ENCODE results near the gene COL23A1. TPM values are rescaled to one million over a fixed set of nuclear protein-coding genes. Genes with fewer than 3 reads are reported as not detected.

Gene COL23A1
- total and polyA plus RNA-seq, 2 experiments from 2014 or later, result 4.8 to 8.2 TPM

DNA sequence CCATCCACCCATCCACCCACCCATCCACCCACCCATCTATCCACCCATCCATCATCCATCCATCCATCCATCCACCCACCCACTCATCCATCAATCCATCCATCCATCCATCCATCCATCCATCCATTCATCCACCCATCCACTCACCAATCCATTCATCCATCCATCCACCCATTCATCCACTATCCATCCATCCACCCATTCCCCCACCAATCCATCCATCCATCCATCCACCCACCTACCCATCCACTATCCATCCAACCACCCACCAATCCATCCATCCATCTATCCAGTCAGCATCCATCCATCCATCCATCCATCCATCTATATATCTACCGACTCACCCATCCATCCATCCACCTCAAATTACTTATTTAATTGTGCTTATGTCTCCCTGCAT lies 320.7 kb downstream of the COL23A1 start:
- no peaks in the 10 kb centered on the region; the same call in 2 of the 3 replicates for H3K36me3 Mint-ChIP-seq (ENCODE audit: low read depth)
- H3K4me2 ChIP-seq, result no peak overlapping the region

DNA sequence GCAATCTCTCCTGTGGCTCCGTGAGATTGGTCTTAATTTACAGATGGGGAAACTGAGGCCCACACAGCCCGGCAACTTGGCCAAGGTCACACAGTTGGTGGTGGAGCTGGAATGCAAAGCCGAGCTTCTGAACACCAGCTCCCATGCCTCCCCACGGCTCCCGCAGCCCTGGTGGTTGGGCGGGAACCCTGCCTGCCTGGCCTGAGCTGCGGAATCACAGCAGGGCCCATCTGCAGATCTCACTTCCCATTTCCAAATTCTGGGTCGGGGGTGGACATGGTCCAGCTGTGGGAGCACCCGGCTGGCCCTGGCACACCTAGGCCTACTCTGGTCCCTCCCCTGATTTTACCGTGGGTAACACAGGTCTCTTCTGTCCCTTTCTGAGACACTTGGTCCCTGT lies 322.3 kb downstream of the COL23A1 start:
- ATAC-seq, result no peak
- Mint-ChIP-seq H3K4me1 (no peaks in the 10 kb centered on the region; the same call in 2 of the 3 replicates), H3K36me3 (ENCODE audit: low read depth) (peaks cover 3% of the 10 kb centered on the region; the same call in 1 of the 3 replicates)
- TF ChIP-seq JUNB (IDR thresholded peaks at IDR 0.05; ENCODE audit: unreplicated experiment) (no peak), EZH2phosphoT487 (IDR thresholded peaks at IDR 0.05; ENCODE audit: unreplicated experiment) (no peak), NANOG (IDR thresholded peaks at IDR 0.05; ENCODE audit: borderline replicate concordance) (no peak), STAT1 (IDR thresholded peaks at IDR 0.05; ENCODE audit: unreplicated experiment) (no peak), ZNF114 (CRISPR knock-in tag; IDR thresholded peaks at IDR 0.05) (no peak), CREB1 (CRISPR knock-in tag; IDR thresholded peaks at IDR 0.05; ENCODE audit: low read depth) (no peak), ZNF331 (CRISPR knock-in tag; IDR thresholded peaks at IDR 0.05; ENCODE audit: low read depth) (no peak), EZH2 (IDR thresholded peaks at IDR 0.05; ENCODE audit: low read depth, unreplicated experiment) (no peak)
- TF ChIP-seq, protein P1, sequence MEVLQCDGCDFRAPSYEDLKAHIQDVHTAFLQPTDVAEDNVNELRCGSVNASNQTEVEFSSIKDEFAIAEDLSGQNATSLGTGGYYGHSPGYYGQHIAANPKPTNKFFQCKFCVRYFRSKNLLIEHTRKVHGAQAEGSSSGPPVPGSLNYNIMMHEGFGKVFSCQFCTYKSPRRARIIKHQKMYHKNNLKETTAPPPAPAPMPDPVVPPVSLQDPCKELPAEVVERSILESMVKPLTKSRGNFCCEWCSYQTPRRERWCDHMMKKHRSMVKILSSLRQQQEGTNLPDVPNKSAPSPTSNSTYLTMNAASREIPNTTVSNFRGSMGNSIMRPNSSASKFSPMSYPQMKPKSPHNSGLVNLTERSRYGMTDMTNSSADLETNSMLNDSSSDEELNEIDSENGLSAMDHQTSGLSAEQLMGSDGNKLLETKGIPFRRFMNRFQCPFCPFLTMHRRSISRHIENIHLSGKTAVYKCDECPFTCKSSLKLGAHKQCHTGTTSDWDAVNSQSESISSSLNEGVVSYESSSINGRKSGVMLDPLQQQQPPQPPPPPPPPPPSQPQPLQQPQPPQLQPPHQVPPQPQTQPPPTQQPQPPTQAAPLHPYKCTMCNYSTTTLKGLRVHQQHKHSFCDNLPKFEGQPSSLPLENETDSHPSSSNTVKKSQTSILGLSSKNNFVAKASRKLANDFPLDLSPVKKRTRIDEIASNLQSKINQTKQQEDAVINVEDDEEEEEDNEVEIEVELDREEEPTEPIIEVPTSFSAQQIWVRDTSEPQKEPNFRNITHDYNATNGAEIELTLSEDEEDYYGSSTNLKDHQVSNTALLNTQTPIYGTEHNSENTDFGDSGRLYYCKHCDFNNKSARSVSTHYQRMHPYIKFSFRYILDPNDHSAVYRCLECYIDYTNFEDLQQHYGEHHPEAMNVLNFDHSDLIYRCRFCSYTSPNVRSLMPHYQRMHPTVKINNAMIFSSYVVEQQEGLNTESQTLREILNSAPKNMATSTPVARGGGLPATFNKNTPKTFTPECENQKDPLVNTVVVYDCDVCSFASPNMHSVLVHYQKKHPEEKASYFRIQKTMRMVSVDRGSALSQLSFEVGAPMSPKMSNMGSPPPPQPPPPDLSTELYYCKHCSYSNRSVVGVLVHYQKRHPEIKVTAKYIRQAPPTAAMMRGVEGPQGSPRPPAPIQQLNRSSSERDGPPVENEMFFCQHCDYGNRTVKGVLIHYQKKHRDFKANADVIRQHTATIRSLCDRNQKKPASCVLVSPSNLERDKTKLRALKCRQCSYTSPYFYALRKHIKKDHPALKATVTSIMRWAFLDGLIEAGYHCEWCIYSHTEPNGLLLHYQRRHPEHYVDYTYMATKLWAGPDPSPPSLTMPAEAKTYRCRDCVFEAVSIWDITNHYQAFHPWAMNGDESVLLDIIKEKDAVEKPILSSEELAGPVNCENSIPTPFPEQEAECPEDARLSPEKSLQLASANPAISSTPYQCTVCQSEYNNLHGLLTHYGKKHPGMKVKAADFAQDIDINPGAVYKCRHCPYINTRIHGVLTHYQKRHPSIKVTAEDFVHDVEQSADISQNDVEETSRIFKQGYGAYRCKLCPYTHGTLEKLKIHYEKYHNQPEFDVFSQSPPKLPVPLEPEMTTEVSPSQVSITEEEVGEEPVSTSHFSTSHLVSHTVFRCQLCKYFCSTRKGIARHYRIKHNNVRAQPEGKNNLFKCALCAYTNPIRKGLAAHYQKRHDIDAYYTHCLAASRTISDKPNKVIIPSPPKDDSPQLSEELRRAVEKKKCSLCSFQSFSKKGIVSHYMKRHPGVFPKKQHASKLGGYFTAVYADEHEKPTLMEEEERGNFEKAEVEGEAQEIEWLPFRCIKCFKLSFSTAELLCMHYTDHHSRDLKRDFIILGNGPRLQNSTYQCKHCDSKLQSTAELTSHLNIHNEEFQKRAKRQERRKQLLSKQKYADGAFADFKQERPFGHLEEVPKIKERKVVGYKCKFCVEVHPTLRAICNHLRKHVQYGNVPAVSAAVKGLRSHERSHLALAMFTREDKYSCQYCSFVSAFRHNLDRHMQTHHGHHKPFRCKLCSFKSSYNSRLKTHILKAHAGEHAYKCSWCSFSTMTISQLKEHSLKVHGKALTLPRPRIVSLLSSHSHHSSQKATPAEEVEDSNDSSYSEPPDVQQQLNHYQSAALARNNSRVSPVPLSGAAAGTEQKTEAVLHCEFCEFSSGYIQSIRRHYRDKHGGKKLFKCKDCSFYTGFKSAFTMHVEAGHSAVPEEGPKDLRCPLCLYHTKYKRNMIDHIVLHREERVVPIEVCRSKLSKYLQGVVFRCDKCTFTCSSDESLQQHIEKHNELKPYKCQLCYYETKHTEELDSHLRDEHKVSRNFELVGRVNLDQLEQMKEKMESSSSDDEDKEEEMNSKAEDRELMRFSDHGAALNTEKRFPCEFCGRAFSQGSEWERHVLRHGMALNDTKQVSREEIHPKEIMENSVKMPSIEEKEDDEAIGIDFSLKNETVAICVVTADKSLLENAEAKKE (CRISPR knock-in tag; IDR thresholded peaks at IDR 0.05), result no peak
- TF ChIP-seq, protein P2, sequence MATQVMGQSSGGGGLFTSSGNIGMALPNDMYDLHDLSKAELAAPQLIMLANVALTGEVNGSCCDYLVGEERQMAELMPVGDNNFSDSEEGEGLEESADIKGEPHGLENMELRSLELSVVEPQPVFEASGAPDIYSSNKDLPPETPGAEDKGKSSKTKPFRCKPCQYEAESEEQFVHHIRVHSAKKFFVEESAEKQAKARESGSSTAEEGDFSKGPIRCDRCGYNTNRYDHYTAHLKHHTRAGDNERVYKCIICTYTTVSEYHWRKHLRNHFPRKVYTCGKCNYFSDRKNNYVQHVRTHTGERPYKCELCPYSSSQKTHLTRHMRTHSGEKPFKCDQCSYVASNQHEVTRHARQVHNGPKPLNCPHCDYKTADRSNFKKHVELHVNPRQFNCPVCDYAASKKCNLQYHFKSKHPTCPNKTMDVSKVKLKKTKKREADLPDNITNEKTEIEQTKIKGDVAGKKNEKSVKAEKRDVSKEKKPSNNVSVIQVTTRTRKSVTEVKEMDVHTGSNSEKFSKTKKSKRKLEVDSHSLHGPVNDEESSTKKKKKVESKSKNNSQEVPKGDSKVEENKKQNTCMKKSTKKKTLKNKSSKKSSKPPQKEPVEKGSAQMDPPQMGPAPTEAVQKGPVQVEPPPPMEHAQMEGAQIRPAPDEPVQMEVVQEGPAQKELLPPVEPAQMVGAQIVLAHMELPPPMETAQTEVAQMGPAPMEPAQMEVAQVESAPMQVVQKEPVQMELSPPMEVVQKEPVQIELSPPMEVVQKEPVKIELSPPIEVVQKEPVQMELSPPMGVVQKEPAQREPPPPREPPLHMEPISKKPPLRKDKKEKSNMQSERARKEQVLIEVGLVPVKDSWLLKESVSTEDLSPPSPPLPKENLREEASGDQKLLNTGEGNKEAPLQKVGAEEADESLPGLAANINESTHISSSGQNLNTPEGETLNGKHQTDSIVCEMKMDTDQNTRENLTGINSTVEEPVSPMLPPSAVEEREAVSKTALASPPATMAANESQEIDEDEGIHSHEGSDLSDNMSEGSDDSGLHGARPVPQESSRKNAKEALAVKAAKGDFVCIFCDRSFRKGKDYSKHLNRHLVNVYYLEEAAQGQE (IDR thresholded peaks at IDR 0.05; ENCODE audit: unreplicated experiment), result no peak

More for the DNA sequence above, 320.7 kb downstream of the COL23A1 start:
- Histone ChIP-seq H3K9me2 (ENCODE audit: insufficient read depth) (no peaks in the 10 kb centered on the region), H3K4me3 (no peak overlapping the region), H3F3A (replicated peaks; ENCODE audit: low read depth) (no peaks in the 10 kb centered on the region), H3K36me3 (ENCODE audit: insufficient read depth) (no peaks in the 10 kb centered on the region), H2AFZ (no peak overlapping the region), H3K79me2 (replicated peaks; ENCODE audit: insufficient read depth) (no peaks in the 10 kb centered on the region), H3K27ac (ENCODE audit: low read depth) (no peak overlapping the region), H4K20me1 (replicated peaks; ENCODE audit: insufficient read depth) (no peaks in the 10 kb centered on the region), H3K27me3 (ENCODE audit: insufficient read depth) (no peaks in the 10 kb centered on the region), H3K4me1 (ENCODE audit: insufficient read depth) (no peaks in the 10 kb centered on the region)
- H3K4me1 Mint-ChIP-seq, result no peaks in the 10 kb centered on the region; the same call in 2 of the 3 replicates
- H3K4me3 Mint-ChIP-seq, result no peak overlapping the region
- TF ChIP-seq, protein P3, sequence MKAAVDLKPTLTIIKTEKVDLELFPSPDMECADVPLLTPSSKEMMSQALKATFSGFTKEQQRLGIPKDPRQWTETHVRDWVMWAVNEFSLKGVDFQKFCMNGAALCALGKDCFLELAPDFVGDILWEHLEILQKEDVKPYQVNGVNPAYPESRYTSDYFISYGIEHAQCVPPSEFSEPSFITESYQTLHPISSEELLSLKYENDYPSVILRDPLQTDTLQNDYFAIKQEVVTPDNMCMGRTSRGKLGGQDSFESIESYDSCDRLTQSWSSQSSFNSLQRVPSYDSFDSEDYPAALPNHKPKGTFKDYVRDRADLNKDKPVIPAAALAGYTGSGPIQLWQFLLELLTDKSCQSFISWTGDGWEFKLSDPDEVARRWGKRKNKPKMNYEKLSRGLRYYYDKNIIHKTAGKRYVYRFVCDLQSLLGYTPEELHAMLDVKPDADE (IDR thresholded peaks at IDR 0.05), result no peak
- DNase-seq (ENCODE audit: low spot score) (no peak), ATAC-seq (no peak)
- H3K9me3 Mint-ChIP-seq, result no peaks in the 10 kb centered on the region
- peaks cover 17% of the 10 kb centered on the region for H3K27me3 Mint-ChIP-seq (ENCODE audit: insufficient read depth, low read depth, poor library complexity)
- no peak overlapping the region for H3K27ac Mint-ChIP-seq

More for the DNA sequence above, 322.3 kb downstream of the COL23A1 start:
- Histone ChIP-seq H3K79me2 (replicated peaks; ENCODE audit: insufficient read depth) (no peaks in the 10 kb centered on the region), H3K9me2 (ENCODE audit: insufficient read depth) (no peaks in the 10 kb centered on the region), H3K4me2 (no peak overlapping the region), H3K27me3 (ENCODE audit: insufficient read depth) (no peaks in the 10 kb centered on the region), H2AFZ (no peak overlapping the region), H3K4me3 (no peak overlapping the region), H4K20me1 (replicated peaks; ENCODE audit: insufficient read depth) (no peaks in the 10 kb centered on the region), H3K27ac (ENCODE audit: low read depth) (no peak overlapping the region), H3K36me3 (ENCODE audit: insufficient read depth) (no peaks in the 10 kb centered on the region), H3K4me1 (ENCODE audit: insufficient read depth) (no peaks in the 10 kb centered on the region), H3F3A (replicated peaks; ENCODE audit: low read depth) (no peaks in the 10 kb centered on the region)
- Mint-ChIP-seq H3K4me3 (no peak overlapping the region), H3K27ac (no peak overlapping the region), H3K9me3 (0 out of 3 replicates have a peak, but pooled peaks cover 4% of the 10 kb centered on the region), H3K27me3 (ENCODE audit: insufficient read depth, low read depth, poor library complexity) (peaks cover 17% of the 10 kb centered on the region)
- no peak for DNase-seq (ENCODE audit: low spot score)

All from GM23338 (cell line).